ENCODE data around the gene AKAP11.

- TF ChIP-seq CTCF (IDR thresholded peaks at IDR 0.05) (no peak), POLR2A (IDR thresholded peaks at IDR 0.05) (no peak), EP300 (IDR thresholded peaks at IDR 0.05) (no peak)
Measured at GRCh38 chr13:42355092-42355485, 83.1 kb downstream of the AKAP11 start.

Measured in ovary (tissue), 3 donors.